BLaER1 (cell line): ENCODE data around the gene CNTN5.

ENCODE experiments used
- H3K27ac ChIP-seq: shearing (Covaris generic); formaldehyde crosslinking; 2 replicates; pipeline ENCODE4 v1.8.1; 2022
- H3K27me3 ChIP-seq: shearing (Covaris generic); formaldehyde crosslinking; 2 replicates; pipeline ENCODE4 v1.8.1; 2022
- H3K36me3 ChIP-seq: shearing (Covaris generic); formaldehyde crosslinking; 2 replicates; pipeline ENCODE4 v1.8.1; 2022
- H3K4me1 ChIP-seq: shearing (Covaris generic); formaldehyde crosslinking; 2 replicates; pipeline ENCODE4 v1.8.1; 2022
- H3K4me2 ChIP-seq: shearing (Covaris generic); formaldehyde crosslinking; 2 replicates; pipeline ENCODE4 v1.8.1; 2022
- H3K4me3 ChIP-seq: shearing (Covaris generic); formaldehyde crosslinking; 2 replicates; pipeline ENCODE4 v1.8.1; 2022
- H3K9ac ChIP-seq: shearing (Covaris generic); formaldehyde crosslinking; 2 replicates; pipeline ENCODE4 v1.8.1; 2022
- H3K9me3 ChIP-seq: shearing (Covaris generic); formaldehyde crosslinking; 2 replicates; pipeline ENCODE4 v1.8.1; 2022
- H4K20me1 ChIP-seq: shearing (Covaris generic); formaldehyde crosslinking; 2 replicates; pipeline ENCODE4 v1.8.1; 2022
- Cebpa-rat ChIP-seq: shearing (Covaris generic); IDR thresholded peaks from 2 replicates; pipeline ENCODE4 v1.8.1; 2022

CNTN5 gene

GRCh38 chr11:99160447-99160846, 139.7 kb downstream of the CNTN5 start:
- Histone ChIP-seq H3K36me3 (no peaks in the 10 kb centered on the region), H3K27me3 (no peaks in the 10 kb centered on the region), H3K4me2 (no peak overlapping the region), H3K4me3 (no peak overlapping the region), H3K9ac (no peak overlapping the region), H3K9me3 (no peaks in the 10 kb centered on the region), H3K27ac (no peak overlapping the region), H3K4me1 (no peaks in the 10 kb centered on the region), H4K20me1 (no peaks in the 10 kb centered on the region)
- TF ChIP-seq Cebpa-rat, result no peak

- H3K27ac ChIP-seq, result no peak overlapping the region
- no peaks in the 10 kb centered on the region for H3K4me1 ChIP-seq
- H3K36me3 ChIP-seq, result no peaks in the 10 kb centered on the region
- H3K27me3 ChIP-seq, result no peaks in the 10 kb centered on the region
- no peak for TF ChIP-seq Cebpa-rat
- no peak overlapping the region for H3K4me3 ChIP-seq
- H3K9ac ChIP-seq, result no peak overlapping the region
- H3K4me2 ChIP-seq, result no peak overlapping the region
- H3K9me3 ChIP-seq, result no peaks in the 10 kb centered on the region
- H4K20me1 ChIP-seq, result no peaks in the 10 kb centered on the region
These were observed 142.1 kb downstream of the CNTN5 start for GRCh38 chr11:99162819-99163218.

GRCh38 chr11:99170591-99170990, 149.8 kb downstream of the CNTN5 start:
- no peaks in the 10 kb centered on the region for H3K27me3 ChIP-seq
- H3K36me3 ChIP-seq, result no peaks in the 10 kb centered on the region
- TF ChIP-seq Cebpa-rat, result no peak
- H3K9ac ChIP-seq, result no peak overlapping the region
- no peak overlapping the region for H3K4me3 ChIP-seq
- no peak overlapping the region for H3K4me2 ChIP-seq
- no peak overlapping the region for H3K27ac ChIP-seq
- H3K9me3 ChIP-seq, result no peaks in the 10 kb centered on the region
- H3K4me1 ChIP-seq, result no peaks in the 10 kb centered on the region
- no peaks in the 10 kb centered on the region for H4K20me1 ChIP-seq

- Histone ChIP-seq H3K27me3 (no peaks in the 10 kb centered on the region), H3K4me2 (no peak overlapping the region), H3K4me3 (no peak overlapping the region), H3K27ac (no peak overlapping the region), H3K4me1 (no peaks in the 10 kb centered on the region), H3K36me3 (no peaks in the 10 kb centered on the region), H4K20me1 (no peaks in the 10 kb centered on the region), H3K9ac (no peak overlapping the region), H3K9me3 (no peaks in the 10 kb centered on the region)
- TF ChIP-seq Cebpa-rat, result no peak
These were observed 150.6 kb downstream of the CNTN5 start for GRCh38 chr11:99171330-99171729.

GRCh38 chr11:99176430-99176829, 155.7 kb downstream of the CNTN5 start:
- Histone ChIP-seq H3K36me3 (no peaks in the 10 kb centered on the region), H3K4me1 (no peaks in the 10 kb centered on the region), H3K9me3 (no peaks in the 10 kb centered on the region), H4K20me1 (no peaks in the 10 kb centered on the region), H3K9ac (no peak overlapping the region), H3K27me3 (no peaks in the 10 kb centered on the region), H3K4me2 (no peak overlapping the region), H3K27ac (no peak overlapping the region), H3K4me3 (no peak overlapping the region)
- no peak for TF ChIP-seq Cebpa-rat

- no peak for TF ChIP-seq Cebpa-rat
- H3K4me2 ChIP-seq, result no peak overlapping the region
- H3K9me3 ChIP-seq, result no peaks in the 10 kb centered on the region
- H4K20me1 ChIP-seq, result no peaks in the 10 kb centered on the region
- H3K4me1 ChIP-seq, result no peaks in the 10 kb centered on the region
- H3K9ac ChIP-seq, result no peak overlapping the region
- no peaks in the 10 kb centered on the region for H3K36me3 ChIP-seq
- H3K27ac ChIP-seq, result no peak overlapping the region
- no peaks in the 10 kb centered on the region for H3K27me3 ChIP-seq
- no peak overlapping the region for H3K4me3 ChIP-seq
These were observed 156.7 kb downstream of the CNTN5 start for GRCh38 chr11:99177446-99177845.

- H3K27me3 ChIP-seq, result no peaks in the 10 kb centered on the region
- H4K20me1 ChIP-seq, result no peaks in the 10 kb centered on the region
- no peaks in the 10 kb centered on the region for H3K36me3 ChIP-seq
- no peaks in the 10 kb centered on the region for H3K9me3 ChIP-seq
- TF ChIP-seq Cebpa-rat, result no peak
- no peak overlapping the region for H3K9ac ChIP-seq
- H3K4me2 ChIP-seq, result no peak overlapping the region
- no peak overlapping the region for H3K27ac ChIP-seq
- H3K4me3 ChIP-seq, result no peak overlapping the region
- no peaks in the 10 kb centered on the region for H3K4me1 ChIP-seq
These were observed 163.4 kb downstream of the CNTN5 start for GRCh38 chr11:99184146-99184545.

GRCh38 chr11:99188221-99188620, 167.5 kb downstream of the CNTN5 start:
- H3K36me3 ChIP-seq, result no peaks in the 10 kb centered on the region
- no peaks in the 10 kb centered on the region for H3K9me3 ChIP-seq
- H3K4me1 ChIP-seq, result no peaks in the 10 kb centered on the region
- H3K4me3 ChIP-seq, result no peak overlapping the region
- TF ChIP-seq Cebpa-rat, result no peak
- no peak overlapping the region for H3K4me2 ChIP-seq
- no peak overlapping the region for H3K27ac ChIP-seq
- no peaks in the 10 kb centered on the region for H4K20me1 ChIP-seq
- no peaks in the 10 kb centered on the region for H3K27me3 ChIP-seq
- no peak overlapping the region for H3K9ac ChIP-seq

GRCh38 chr11:99192716-99193115, 172.0 kb downstream of the CNTN5 start:
- Histone ChIP-seq H3K4me1 (no peaks in the 10 kb centered on the region), H4K20me1 (no peaks in the 10 kb centered on the region), H3K4me3 (no peak overlapping the region)

GRCh38 chr11:99197477-99197876, 176.7 kb downstream of the CNTN5 start:
- no peak overlapping the region for H3K4me3 ChIP-seq
- no peak overlapping the region for H3K4me2 ChIP-seq

More at GRCh38 chr11:99192716-99193115, 172.0 kb downstream of the CNTN5 start:
- H3K9ac ChIP-seq, result no peak overlapping the region
- H3K27me3 ChIP-seq, result no peaks in the 10 kb centered on the region
- no peaks in the 10 kb centered on the region for H3K9me3 ChIP-seq
- no peaks in the 10 kb centered on the region for H3K36me3 ChIP-seq
- no peak overlapping the region for H3K27ac ChIP-seq
- TF ChIP-seq Cebpa-rat, result no peak
- no peak overlapping the region for H3K4me2 ChIP-seq

GRCh38 chr11:99198215-99198614, 177.5 kb downstream of the CNTN5 start:
- no peak overlapping the region for H3K4me2 ChIP-seq
- no peak overlapping the region for H3K4me3 ChIP-seq
- no peak overlapping the region for H3K27ac ChIP-seq
- no peaks in the 10 kb centered on the region for H3K36me3 ChIP-seq
- no peak for TF ChIP-seq Cebpa-rat
- no peak overlapping the region for H3K9ac ChIP-seq
- no peaks in the 10 kb centered on the region for H3K27me3 ChIP-seq
- H3K9me3 ChIP-seq, result no peaks in the 10 kb centered on the region
- no peaks in the 10 kb centered on the region for H4K20me1 ChIP-seq
- no peaks in the 10 kb centered on the region for H3K4me1 ChIP-seq

More at GRCh38 chr11:99197477-99197876, 176.7 kb downstream of the CNTN5 start:
- H4K20me1 ChIP-seq, result no peaks in the 10 kb centered on the region
- H3K27me3 ChIP-seq, result no peaks in the 10 kb centered on the region
- H3K9me3 ChIP-seq, result no peaks in the 10 kb centered on the region
- no peak for TF ChIP-seq Cebpa-rat
- H3K27ac ChIP-seq, result no peak overlapping the region
- no peak overlapping the region for H3K9ac ChIP-seq
- no peaks in the 10 kb centered on the region for H3K4me1 ChIP-seq
- no peaks in the 10 kb centered on the region for H3K36me3 ChIP-seq
